Epithelial cell of esophagus (primary cell): ENCODE results near the gene LINC01488.

Experiments
- DNase-seq: peaks from one replicate; pipeline ENCODE4 v3.0.0; 2010; ENCODE audit warnings: low read depth
- H3K4me3 ChIP-seq: 2 replicates; pipeline ENCODE4 v1.5.1; 2011; ENCODE audit warnings: mild to moderate bottlenecking, low read length, control low read depth
- CTCF ChIP-seq: IDR thresholded peaks from 2 replicates; pipeline ENCODE4 v1.5.1; 2011; ENCODE audit warnings: low read depth, mild to moderate bottlenecking, low read length, control low read depth, inconsistent platforms; ENCODE audit not compliant: insufficient read depth; ENCODE audit errors: missing control alignments

LINC01488 gene

GRCh38 chr11:69531071-69531716 lies 49.7 kb downstream of the LINC01488 start:
- TF ChIP-seq CTCF, result no peak
- no peak overlapping the region for H3K4me3 ChIP-seq
- DNase-seq, result no peak

GRCh38 chr11:69531717-69532088 lies 50.2 kb downstream of the LINC01488 start:
- TF ChIP-seq CTCF, result no peak
- no peak for DNase-seq
- no peak overlapping the region for H3K4me3 ChIP-seq

GRCh38 chr11:69533296-69534165 lies 52.1 kb downstream of the LINC01488 start:
- no peak for TF ChIP-seq CTCF
- no peak for DNase-seq
- no peak overlapping the region for H3K4me3 ChIP-seq

GRCh38 chr11:69534166-69534530 lies 52.7 kb downstream of the LINC01488 start:
- no peak for TF ChIP-seq CTCF
- DNase-seq, result no peak
- H3K4me3 ChIP-seq, result no peak overlapping the region

GRCh38 chr11:69535908-69536307 lies 54.4 kb downstream of the LINC01488 start:
- TF ChIP-seq CTCF, result no peak
- H3K4me3 ChIP-seq, result no peak overlapping the region
- DNase-seq, result no peak

- TF ChIP-seq CTCF, result no peak
- no peak overlapping the region for H3K4me3 ChIP-seq
- DNase-seq, result no peak
Observed at GRCh38 chr11:69536406-69536805, 54.9 kb downstream of the LINC01488 start.
